ENCODE measurements around the gene POP5. TPM values are rescaled to one million over a fixed set of nuclear protein-coding genes. Genes with fewer than 3 reads are reported as not detected.
A peak's percentile ranks its signal among the peaks of the same experiment; 100 is the strongest.
"Not testable (repeated sequence)": the region's sequence is repeated elsewhere in the genome, so short reads cannot be mapped to it uniquely, and the experiment has no call there.

Gene POP5, protein sequence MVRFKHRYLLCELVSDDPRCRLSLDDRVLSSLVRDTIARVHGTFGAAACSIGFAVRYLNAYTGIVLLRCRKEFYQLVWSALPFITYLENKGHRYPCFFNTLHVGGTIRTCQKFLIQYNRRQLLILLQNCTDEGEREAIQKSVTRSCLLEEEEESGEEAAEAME
- 10 to 100 TPM; 45.9 to 54.5 (median 47.4) TPM for polyA plus RNA-seq (ENCODE audit: insufficient read length in 3 of 3)

GRCh38 chr12:120580787-120581723 lies at the start of gene POP5:
POP5 (minus strand) TSS chr12:120581402; CDS start chr12:120581362, 40 bp downstream.
- peak; percentile 89 to 95 (median 94) for DNase-seq (ENCODE audit: low read depth in 3 of 3, low spot score in 2 of 3)

DNA sequence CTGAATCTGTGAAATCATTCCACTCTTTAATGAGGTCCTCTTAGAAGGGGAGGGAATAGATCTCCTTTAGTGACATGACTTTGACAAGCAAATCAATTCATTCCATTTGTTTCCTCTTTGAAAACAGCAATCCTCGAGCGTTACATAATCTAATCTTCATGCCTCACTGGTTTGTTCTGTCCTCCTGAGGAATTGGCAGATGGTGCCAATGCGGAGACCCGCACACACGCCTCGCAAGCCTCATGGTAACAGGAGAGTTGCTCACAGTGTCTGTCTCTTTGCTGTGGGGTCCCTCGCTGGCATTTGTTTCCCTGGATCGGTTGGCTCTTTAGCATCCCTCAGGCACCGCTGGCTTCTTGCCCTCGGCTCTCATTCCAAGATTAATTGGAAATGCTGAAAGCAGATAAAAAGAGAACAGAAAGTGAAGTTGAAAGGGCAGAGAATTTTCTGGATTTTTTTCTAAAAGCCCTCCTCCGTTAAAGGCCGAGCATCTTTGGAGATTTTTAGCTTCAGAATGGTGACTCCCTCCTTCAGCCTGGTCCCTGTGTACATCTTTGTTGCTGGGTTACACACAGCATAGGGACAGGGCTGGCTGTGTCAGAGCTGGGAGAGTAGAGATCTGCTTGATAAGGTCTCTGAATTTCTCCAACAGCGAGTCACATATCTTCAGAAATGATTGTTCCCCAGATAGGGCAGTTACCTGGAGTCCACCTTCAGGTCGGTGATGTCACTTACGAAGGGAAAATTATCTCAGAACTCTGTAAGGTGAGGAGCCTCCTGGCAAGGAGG lies 49.1 kb upstream of the POP5 start:
- DNase-seq (ENCODE audit: low read depth in 3 of 3, low spot score in 2 of 3), result no peak

- DNase-seq (ENCODE audit: low read depth in 3 of 3, low spot score in 2 of 3), result no peak
Observed at GRCh38 chr12:120628919-120629318, 47.7 kb upstream of the POP5 start.

DNA sequence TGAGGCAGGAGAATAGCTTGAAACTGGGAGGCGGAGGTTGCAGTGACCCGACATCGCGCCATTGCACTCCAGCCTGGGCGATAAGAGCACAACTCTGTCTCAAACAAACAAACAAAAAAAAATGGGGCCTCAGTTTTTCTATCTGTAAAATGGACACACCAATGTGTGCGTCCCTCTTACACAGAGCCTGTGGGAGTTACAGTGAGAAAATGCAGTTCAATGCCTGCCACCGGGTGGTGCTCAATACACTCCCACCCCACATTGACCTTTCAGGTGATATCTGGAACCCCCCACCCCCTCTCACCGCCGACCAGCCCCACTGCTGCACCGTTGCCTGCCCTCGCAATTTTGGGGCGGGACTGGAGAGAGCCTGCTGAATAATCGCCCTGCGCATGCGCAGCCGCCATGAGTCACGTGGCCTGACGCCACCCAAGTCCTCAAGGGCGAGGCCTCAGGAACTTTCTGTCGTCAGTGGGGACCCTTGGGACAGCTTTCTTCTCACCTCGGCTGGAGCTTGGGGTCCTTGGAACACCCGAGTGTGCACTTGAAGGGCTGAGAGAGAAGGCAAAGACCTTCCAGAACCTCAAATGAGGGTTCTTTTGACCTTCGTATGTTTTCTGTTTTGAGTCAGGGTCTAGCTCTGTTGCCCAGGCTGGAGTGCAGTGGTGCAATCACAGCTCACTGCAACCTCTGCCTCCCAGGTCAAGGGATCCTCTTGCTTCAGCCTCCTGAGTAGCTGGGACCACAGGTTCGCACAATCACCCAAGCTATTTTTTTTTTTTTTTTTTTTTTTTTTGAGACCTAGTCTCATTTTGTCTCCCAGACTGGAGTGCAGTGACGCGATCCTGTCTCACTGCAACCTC lies 44.6 kb upstream of the POP5 start:
- DNase-seq (ENCODE audit: low read depth in 3 of 3, low spot score in 2 of 3), result no peak

DNA sequence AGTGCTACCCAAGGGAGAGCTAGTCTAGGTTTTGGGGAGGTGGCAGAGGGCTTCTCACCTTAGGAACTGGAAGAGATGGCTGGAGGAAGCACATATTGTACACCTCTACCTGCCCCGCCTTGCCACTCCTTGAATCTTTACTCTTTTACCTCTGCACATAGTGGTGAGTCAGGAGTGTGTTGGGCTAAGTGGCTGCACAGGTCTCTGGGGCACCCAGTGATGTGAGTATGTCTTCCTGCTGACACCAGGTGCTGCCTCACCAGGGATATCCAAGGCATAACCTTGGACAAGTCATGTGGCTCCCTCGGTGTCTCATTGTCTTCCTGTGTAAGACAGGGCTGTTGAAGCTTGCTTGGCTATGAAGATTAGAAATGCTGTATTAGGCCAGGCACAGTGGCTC lies 39.4 kb upstream of the POP5 start:
- no peak for DNase-seq (ENCODE audit: low read depth in 3 of 3, low spot score in 2 of 3)

DNA sequence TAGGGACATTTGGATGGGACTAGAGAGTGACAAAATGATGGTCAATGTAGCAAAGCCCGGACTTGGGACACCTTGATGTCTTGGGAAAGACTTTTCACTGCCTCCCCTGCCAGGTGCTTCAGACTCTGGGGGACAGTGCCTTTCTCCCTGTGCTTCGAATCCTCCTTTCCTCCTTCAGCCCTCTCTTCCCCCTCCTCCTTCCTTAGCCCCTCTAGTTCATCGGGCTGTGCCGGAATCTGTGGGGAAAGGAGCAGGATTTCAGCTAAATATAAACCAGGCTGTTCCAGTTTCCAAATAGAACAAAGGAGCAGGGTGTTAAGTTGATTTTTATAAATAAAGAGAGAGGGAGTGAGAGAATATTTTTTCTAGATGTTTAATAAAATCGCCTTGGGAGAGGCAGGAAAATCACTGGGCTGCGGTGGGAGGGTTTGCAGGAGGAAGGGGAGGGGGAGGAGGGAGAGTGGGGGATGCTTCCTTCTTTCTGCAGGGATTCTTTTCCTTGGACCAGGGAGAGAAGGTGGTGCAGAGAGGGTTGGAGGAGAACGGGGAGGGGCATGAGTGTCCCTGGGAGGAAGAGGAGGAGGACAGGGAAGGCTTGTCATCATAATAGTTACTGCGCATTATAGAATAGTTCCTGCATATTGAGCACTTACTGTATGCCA lies 37.9 kb upstream of the POP5 start:
- no peak for DNase-seq (ENCODE audit: low read depth in 3 of 3, low spot score in 2 of 3)

- DNase-seq (ENCODE audit: low read depth in 3 of 3, low spot score in 2 of 3), result not testable (repeated sequence)
Observed at GRCh38 chr12:120617767-120618166, 36.6 kb upstream of the POP5 start.

DNA sequence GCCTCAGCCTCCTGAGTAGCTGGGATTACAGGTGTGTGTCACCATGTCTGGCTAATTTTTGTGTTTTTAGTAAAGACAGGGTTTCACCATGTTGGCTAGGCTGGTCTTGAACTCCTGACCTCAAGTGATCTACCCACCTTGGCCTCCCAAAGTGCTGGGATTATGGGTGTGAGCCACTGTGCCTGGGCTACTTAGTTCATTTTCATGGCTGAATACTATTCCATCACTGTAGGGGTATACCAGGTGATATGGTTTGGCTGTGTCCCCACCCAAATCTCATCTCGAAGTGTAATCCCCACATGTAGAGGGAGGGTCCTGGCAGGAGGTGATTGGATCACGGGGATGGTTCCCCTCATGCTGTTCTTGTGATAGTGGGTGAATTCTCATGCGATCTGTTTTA lies 36.0 kb upstream of the POP5 start:
- DNase-seq (ENCODE audit: low read depth in 3 of 3, low spot score in 2 of 3), result not testable (repeated sequence)

GRCh38 chr12:120614848-120615247 lies 33.6 kb upstream of the POP5 start:
- DNase-seq (ENCODE audit: low read depth in 3 of 3, low spot score in 2 of 3), result no peak

- DNase-seq (ENCODE audit: low read depth in 3 of 3, low spot score in 2 of 3), result not testable (repeated sequence)
Observed at GRCh38 chr12:120611534-120611933, 30.3 kb upstream of the POP5 start.

- no peak for DNase-seq (ENCODE audit: low read depth in 3 of 3, low spot score in 2 of 3)
Observed at GRCh38 chr12:120610560-120610959, 29.4 kb upstream of the POP5 start.

DNA sequence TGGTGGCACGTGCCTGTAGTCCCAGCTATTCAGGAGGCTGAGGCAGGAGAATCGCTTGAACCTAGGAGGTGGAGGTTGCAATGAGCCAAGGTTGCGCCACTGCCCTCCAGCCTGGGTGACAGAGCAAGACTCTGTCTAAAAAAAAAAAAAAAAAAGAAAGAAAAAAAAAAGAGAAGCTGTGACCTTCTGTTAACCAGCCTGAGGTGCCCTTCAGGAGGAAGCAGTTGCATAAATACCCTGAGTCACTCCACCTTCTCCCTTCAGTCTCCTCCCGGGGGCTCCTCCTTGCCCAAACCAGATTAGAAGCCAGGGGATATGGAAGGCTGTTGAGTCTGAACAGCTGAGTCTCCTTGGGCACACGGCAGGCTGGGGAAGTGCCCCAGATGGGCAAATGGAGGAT lies 21.2 kb upstream of the POP5 start:
- not testable (repeated sequence) for DNase-seq (ENCODE audit: low read depth in 3 of 3, low spot score in 2 of 3)

- DNase-seq (ENCODE audit: low read depth in 3 of 3, low spot score in 2 of 3), result no peak
Observed at GRCh38 chr12:120599672-120600552, 18.7 kb upstream of the POP5 start.

GRCh38 chr12:120598674-120599463 lies 17.7 kb upstream of the POP5 start:
- no peak for DNase-seq (ENCODE audit: low read depth in 3 of 3, low spot score in 2 of 3)

DNA sequence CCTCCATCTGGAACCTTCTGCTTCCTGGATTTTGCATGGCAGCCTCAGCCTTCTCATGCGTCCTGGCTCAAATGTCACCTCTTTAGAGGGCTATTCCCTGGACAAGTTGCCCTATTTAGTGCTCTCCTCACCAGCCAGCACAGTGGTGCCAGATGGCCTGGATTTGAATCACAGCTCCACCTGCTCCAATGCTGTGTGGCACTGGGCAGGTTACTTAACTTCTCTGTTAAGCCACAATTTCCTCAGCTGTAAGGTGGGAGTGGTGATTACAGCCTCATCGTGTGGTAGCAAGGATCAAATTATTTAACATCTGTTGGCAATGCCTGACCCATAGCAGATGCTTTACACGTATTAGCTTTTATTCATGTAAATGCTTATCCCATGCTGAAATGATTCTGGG lies 16.7 kb upstream of the POP5 start:
- no peak for DNase-seq (ENCODE audit: low read depth in 3 of 3, low spot score in 2 of 3)

DNA sequence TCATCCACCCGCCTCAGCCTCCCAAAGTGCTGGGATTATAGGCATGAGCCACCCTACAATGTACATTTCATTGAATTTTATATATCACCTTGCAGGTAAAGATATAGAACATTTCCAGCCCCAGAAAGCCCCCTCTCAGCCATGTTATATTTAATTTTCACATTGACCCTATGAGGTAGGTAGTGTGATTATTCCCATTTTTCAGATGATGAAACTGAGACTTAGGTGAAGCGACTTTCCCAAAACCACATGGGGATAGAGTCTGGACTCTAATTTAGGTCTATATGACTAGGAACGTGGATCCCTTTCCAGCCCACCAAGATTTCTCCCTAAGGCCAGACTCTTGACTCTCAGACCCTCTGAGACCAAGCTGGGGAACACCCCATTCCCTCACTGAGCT lies 15.7 kb upstream of the POP5 start:
- DNase-seq (ENCODE audit: low read depth in 3 of 3, low spot score in 2 of 3), result no peak

DNA sequence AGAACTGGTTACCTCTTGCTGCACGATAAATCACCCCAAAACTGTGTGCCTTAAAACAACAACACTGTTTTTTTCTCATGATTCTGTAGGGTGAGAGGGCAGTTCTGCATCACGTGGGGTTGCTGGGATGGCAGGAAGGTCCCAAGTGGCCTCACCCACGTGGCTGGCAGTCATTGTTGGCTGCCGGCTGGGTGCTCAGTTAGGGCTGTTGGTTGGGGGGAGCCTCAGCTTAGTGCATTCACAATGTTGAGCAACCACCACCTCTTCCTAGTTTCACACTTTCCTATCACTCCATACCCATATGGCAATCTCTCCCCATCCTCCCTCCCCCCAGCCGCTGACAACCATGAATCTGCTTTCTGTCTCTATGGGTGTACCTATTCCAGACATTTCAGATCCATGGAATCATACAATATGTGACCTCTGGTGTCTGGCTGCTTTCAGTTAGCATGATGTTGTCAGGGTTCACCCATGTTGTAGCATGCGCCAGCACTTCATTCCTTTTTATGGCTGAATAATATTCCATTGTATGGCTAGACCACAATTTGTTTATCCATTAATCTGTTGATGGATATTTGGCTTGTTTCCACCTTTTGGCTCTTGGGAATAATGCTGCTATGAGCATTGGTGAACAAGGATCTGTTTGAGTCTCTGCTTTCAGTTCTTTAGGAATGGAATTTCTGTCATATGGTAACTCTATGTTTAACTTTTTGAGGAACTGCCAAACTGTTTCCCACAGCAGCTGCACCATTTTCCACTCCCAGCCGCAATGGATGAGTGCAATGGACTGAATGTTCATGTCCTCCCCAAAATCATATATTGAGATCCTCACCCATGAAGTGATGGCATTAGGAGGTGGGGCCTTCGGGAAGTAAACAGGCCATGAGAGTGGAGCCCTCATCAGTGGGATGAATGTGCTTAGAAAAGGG lies 11.2 kb upstream of the POP5 start:
- no peak for DNase-seq (ENCODE audit: low read depth in 3 of 3, low spot score in 2 of 3)

Data from right renal cortex interstitium (tissue), 3 donors.